Activated B cell treated with CpG ODN at 0.5 μM for 24 hours (primary cell): ENCODE measurements around the gene GPBP1L1. TPM values are rescaled to one million over a fixed set of nuclear protein-coding genes. Genes with fewer than 3 reads are reported as not detected.

ENCODE experiments used
- ATAC-seq: fragments of 200-7000 bp; cut with Tn5 transposase; one replicate; pipeline ENCODE4 v1.10.0; 2021; ENCODE audit warnings: low read depth, mild to moderate bottlenecking, moderate library complexity
- CTCF ChIA-PET: fragments of 350-600 bp; sonication (Branson Sonifier 250); formaldehyde crosslinking; loops from one replicate; lab custom pipeline; 2021; ENCODE audit warnings: antibody characterized with exemption; lab: Charles Lee
- POLR2A ChIA-PET: fragments of 350-600 bp; sonication (Branson Sonifier 250); formaldehyde crosslinking; loops from one replicate; lab custom pipeline; 2021; ENCODE audit warnings: antibody characterized with exemption; lab: Charles Lee
- DNase-seq: peaks from one replicate; pipeline ENCODE4 v3.0.0; 2022
- H3K27ac Mint-ChIP-seq: one replicate; pipeline ENCODE4 v1.8.0; 2020; ENCODE audit warnings: mixed read lengths
- H3K27me3 Mint-ChIP-seq: one replicate; pipeline ENCODE4 v1.8.0; 2021; ENCODE audit warnings: mixed read lengths
- H3K36me3 Mint-ChIP-seq: one replicate; pipeline ENCODE4 v1.8.0; 2021; ENCODE audit warnings: low read depth, mixed read lengths
- H3K4me1 Mint-ChIP-seq: one replicate; pipeline ENCODE4 v1.8.0; 2021; ENCODE audit warnings: mixed read lengths
- H3K4me3 Mint-ChIP-seq: one replicate; pipeline ENCODE4 v1.8.0; 2020; ENCODE audit warnings: mild to moderate bottlenecking, mixed read lengths
- H3K9me3 Mint-ChIP-seq: one replicate; pipeline ENCODE4 v1.8.0; 2020; ENCODE audit warnings: mixed read lengths
- CTCF ChIP-seq: fragments of 200-600 bp; IDR thresholded peaks from one replicate; pipeline ENCODE4 v1.8.0; 2022; ENCODE audit warnings: antibody characterized with exemption, mild to moderate bottlenecking
- intact Hi-C: fragments of 100-400 bp; cut with micrococcal nuclease; formaldehyde crosslinking; loops from one replicate; pipeline ENCODE4 v1.15.1; 2024
- total RNA-seq: library from RNA; stranded (reverse); gene quantifications from 2 replicates; pipeline ENCODE4 v1.2.3, GENCODE V29; 2022

The GPBP1L1 gene
- total RNA-seq, 1 donor from 2014 or later = 138 TPM

- ChIA-PET CTCF (no interaction called here), POLR2A (interaction anchor here (0.5 to 2.7 kb wide), 11 partner anchors 11 to 991 kb away, joined by 3 to 31 read pairs (median 5); partner anchors contain the start of genes NASP, PRDX1 and TESK2)
- peaks cover 39% of the 10 kb centered on the region for H3K4me1 Mint-ChIP-seq
- peak within 1 kb of the TSS; percentile 99 for H3K4me3 Mint-ChIP-seq
- H3K27ac Mint-ChIP-seq = peak within 1 kb of the TSS; percentile 100
- no peak for ATAC-seq
- peaks cover 54% of the 10 kb centered on the region for H3K36me3 Mint-ChIP-seq
- H3K9me3 Mint-ChIP-seq = no peaks in the 10 kb centered on the region
- TF ChIP-seq CTCF = no peak
- intact Hi-C loops = loop anchor here (1.0 to 10.0 kb wide), 14 partner anchors 44 to 1656 kb away; partner anchors contain the start of genes BEST4, CCDC163, HECTD3 and IPP
- H3K27me3 Mint-ChIP-seq = no peaks in the 10 kb centered on the region
- DNase-seq = peak; percentile 64
These were observed 1.7 kb upstream of the GPBP1L1 start, which contains the start of gene TMEM69 for GRCh38 chr1:45687754-45688740. TMEM69 (plus strand) TSS chr1:45688181; CDS start chr1:45691069, 2,888 bp downstream.

DNA sequence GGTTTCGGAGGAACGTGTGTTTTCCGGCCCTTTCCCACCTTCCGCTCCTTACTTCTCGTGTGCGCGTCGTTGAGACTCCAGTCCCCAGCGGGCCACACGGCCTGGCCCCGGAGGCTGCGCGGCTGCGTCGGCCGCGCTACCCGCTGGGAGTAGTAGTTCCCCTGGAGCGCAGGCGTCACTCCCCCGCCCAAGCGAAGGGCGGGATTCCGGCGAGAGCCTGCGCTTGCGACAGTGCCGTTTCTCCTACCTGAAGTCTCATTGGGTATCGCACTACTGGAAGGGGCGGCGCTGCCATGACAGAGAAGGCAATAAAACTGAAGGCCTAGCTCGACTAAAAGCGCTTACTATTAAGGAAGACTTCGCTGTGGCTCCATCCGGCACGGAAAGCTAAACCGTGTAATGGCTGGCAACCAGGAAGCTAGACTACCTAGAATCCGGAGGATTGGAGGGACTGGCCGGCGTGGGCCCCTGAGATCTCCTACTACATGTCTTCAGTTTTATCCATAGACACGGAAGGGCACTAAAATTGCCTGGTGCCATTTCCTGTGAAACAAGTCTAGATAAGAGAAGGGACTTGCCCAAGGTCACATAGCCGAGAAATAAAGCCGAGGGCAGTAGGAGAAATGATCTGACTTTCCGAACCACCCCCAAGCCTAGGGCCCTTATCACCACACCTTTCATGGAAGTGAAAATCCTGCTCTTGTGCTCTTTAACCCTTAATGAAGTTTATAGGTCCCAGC is 851 bp upstream of the GPBP1L1 start:
- Mint-ChIP-seq H3K27me3 (no peaks in the 10 kb centered on the region), H3K4me1 (peaks cover 47% of the 10 kb centered on the region), H3K4me3 (peak overlapping the region; percentile 99), H3K27ac (peak overlapping the region; percentile 100), H3K36me3 (peaks cover 47% of the 10 kb centered on the region), H3K9me3 (no peaks in the 10 kb centered on the region)
- CTCF ChIA-PET = no interaction called here
- intact Hi-C loops = loop anchor here (1.0 to 10.0 kb wide), 14 partner anchors 45 to 1655 kb away; partner anchors contain the start of genes BEST4, CCDC163, HECTD3 and IPP
- ATAC-seq (peak; percentile 82), DNase-seq (peak; percentile 91)
- POLR2A ChIA-PET = interaction anchor here (0.5 to 2.7 kb wide), 18 partner anchors 8 to 1055 kb away, joined by 3 to 31 read pairs (median 8); partner anchors contain the start of genes HECTD3, IPP, NASP and PRDX1
- no peak for TF ChIP-seq CTCF

GRCh38 chr1:45686015-45686287 is 382 bp downstream of the GPBP1L1 start:
- Mint-ChIP-seq H3K27ac (peak overlapping the region; percentile 100), H3K4me3 (peak overlapping the region; percentile 99), H3K36me3 (peaks cover 42% of the 10 kb centered on the region), H3K4me1 (peaks cover 57% of the 10 kb centered on the region), H3K9me3 (no peaks in the 10 kb centered on the region), H3K27me3 (no peaks in the 10 kb centered on the region)
- DNase-seq (no peak), ATAC-seq (peak; percentile 2)
- TF ChIP-seq CTCF = no peak
- intact Hi-C loops = loop anchor here (1.0 to 10.0 kb wide), 11 partner anchors 46 to 1654 kb away; partner anchors contain the start of genes ARMH1, BEST4, HECTD3 and MKNK1
- CTCF ChIA-PET = interaction anchor here (0.7 to 1.4 kb wide), 3 partner anchors 9 to 118 kb away, joined by 3 to 4 read pairs (median 3); no protein-coding TSS in a partner anchor
- POLR2A ChIA-PET = interaction anchor here (0.6 to 2.7 kb wide), 25 partner anchors 9 to 1054 kb away, joined by 3 to 31 read pairs (median 5); partner anchors contain the start of genes CCDC163, HECTD3, IPP and MMACHC

- no peaks in the 10 kb centered on the region for H3K27me3 Mint-ChIP-seq
- POLR2A ChIA-PET = interaction anchor here (0.6 to 2.7 kb wide), 22 partner anchors 8 to 1054 kb away, joined by 3 to 31 read pairs (median 5); partner anchors contain the start of genes CCDC163, HECTD3, IPP and MMACHC
These were observed 872 bp downstream of the GPBP1L1 start for GRCh38 chr1:45685308-45686014.

More at GRCh38 chr1:45685308-45686014, 872 bp downstream of the GPBP1L1 start:
- intact Hi-C loops = loop anchor here (1.0 to 10.0 kb wide), 11 partner anchors 47 to 1653 kb away; partner anchors contain the start of genes ARMH1, BEST4, HECTD3 and MKNK1
- Mint-ChIP-seq H3K36me3 (peaks cover 44% of the 10 kb centered on the region), H3K27ac (peak overlapping the region; percentile 100), H3K4me1 (peaks cover 62% of the 10 kb centered on the region), H3K4me3 (peak overlapping the region; percentile 99), H3K9me3 (no peaks in the 10 kb centered on the region)
- no peak for ATAC-seq
- no peak for TF ChIP-seq CTCF
- CTCF ChIA-PET = interaction anchor here (0.7 to 1.4 kb wide), 2 partner anchors 67 to 118 kb away, joined by 3 to 4 read pairs; no protein-coding TSS in a partner anchor
- no peak for DNase-seq
